ENCODE results near the gene KCNK15.

The KCNK15 gene

DNA sequence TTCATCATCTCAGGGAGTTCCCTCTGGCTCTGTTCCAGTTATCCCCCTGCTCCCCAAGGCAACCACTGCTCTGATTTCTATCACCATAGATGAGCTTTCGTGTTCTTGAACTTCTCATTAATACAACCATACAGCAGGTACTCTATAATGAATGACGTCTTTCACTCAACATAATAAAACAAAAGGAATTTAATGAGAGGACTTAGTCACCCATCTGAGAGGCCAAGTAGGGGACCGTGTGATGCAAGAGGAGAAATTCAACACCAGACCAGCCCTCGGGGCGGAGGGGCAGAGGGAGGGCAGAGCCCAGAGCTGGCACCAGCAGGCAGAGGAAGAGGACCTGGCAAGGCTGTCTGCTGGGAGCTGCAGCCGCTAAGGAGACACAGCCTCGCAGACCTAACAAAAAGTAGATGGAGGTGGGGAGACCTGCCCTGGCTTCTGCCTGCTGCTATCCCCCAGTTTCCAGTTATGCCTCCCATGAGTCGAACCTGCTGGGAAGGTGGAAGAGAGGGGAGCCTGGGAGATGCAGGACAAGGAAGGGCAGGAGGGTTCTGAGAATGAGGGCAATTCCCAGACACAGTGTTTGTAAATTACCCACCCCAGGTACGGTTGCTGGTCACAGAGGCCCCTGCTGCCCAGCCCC is 16.7 kb upstream of the KCNK15 start:
- Histone ChIP-seq H3K36me3 (ENCODE audit: control insufficient read depth, low read depth, low read length) (no peaks in the 10 kb centered on the region), H3K9ac (ENCODE audit: low read length) (no peak overlapping the region), H3K4me1 (ENCODE audit: control insufficient read depth, low read depth, low read length) (peaks cover 11% of the 10 kb centered on the region), H3K9me3 (ENCODE audit: control insufficient read depth, low read depth, low read length) (no peaks in the 10 kb centered on the region), H3K4me3 (ENCODE audit: low read length) (no peak overlapping the region), H3K27ac (ENCODE audit: low read length) (no peak overlapping the region), H3K27me3 (ENCODE audit: control insufficient read depth, insufficient read depth, low read length) (no peaks in the 10 kb centered on the region)

- no peak overlapping the region for H3K27ac ChIP-seq (ENCODE audit: low read length)
- no peaks in the 10 kb centered on the region for H3K9me3 ChIP-seq (ENCODE audit: control insufficient read depth, low read depth, low read length)
- H3K4me3 ChIP-seq (ENCODE audit: low read length): no peak overlapping the region
- peaks cover 11% of the 10 kb centered on the region for H3K4me1 ChIP-seq (ENCODE audit: control insufficient read depth, low read depth, low read length)
- no peaks in the 10 kb centered on the region for H3K27me3 ChIP-seq (ENCODE audit: control insufficient read depth, insufficient read depth, low read length)
- no peaks in the 10 kb centered on the region for H3K36me3 ChIP-seq (ENCODE audit: control insufficient read depth, low read depth, low read length)
- no peak overlapping the region for H3K9ac ChIP-seq (ENCODE audit: low read length)
Measured at GRCh38 chr20:44730441-44730840, 15.2 kb upstream of the KCNK15 start.

DNA sequence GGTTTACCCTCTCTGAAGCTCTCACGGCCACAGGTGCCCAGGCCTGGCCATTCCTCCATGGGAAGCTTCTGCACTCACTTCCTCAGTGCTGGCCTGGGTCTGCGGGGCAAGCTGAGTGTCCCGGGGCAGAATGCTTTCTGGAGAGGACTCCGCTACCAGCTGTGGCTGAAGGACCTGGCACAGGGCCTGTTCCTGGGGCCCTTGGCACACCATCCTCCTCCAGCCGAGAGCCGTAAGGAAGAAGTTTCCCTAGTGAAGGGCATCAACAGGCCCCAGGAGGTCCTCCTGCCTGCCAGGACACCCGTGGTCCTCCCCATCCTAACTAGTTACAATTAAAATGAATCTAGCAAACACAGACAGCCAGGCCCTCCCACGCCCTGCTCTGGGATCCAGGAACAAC is 14.0 kb upstream of the KCNK15 start:
- no peaks in the 10 kb centered on the region for H3K27me3 ChIP-seq (ENCODE audit: control insufficient read depth, insufficient read depth, low read length)
- no peaks in the 10 kb centered on the region for H3K36me3 ChIP-seq (ENCODE audit: control insufficient read depth, low read depth, low read length)
- H3K9me3 ChIP-seq (ENCODE audit: control insufficient read depth, low read depth, low read length): no peaks in the 10 kb centered on the region
- peaks cover 14% of the 10 kb centered on the region for H3K4me1 ChIP-seq (ENCODE audit: control insufficient read depth, low read depth, low read length)
- H3K27ac ChIP-seq (ENCODE audit: low read length): no peak overlapping the region
- no peak overlapping the region for H3K9ac ChIP-seq (ENCODE audit: low read length)
- no peak overlapping the region for H3K4me3 ChIP-seq (ENCODE audit: low read length)

DNA sequence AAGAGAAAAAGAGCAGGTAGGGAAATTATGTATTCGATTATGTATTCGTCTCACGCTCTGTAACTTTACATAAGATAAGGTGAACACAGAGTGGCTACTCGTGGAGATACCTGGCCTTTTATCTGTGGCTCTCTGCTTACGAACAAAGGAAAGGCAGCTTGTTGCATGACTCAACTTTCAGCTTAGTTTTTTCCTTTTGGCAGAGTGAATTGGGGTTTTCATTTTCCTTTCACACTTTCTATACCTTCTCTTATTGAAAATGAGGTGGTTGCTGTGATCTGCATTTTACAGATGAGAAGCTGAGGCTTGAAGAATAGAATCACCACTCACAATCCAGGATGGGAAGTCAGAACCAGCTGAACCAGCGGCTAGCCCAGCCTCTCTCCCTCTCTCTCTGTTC is 13.3 kb upstream of the KCNK15 start:
- no peaks in the 10 kb centered on the region for H3K9me3 ChIP-seq (ENCODE audit: control insufficient read depth, low read depth, low read length)
- H3K27me3 ChIP-seq (ENCODE audit: control insufficient read depth, insufficient read depth, low read length): no peaks in the 10 kb centered on the region
- no peak overlapping the region for H3K27ac ChIP-seq (ENCODE audit: low read length)
- no peak overlapping the region for H3K4me3 ChIP-seq (ENCODE audit: low read length)
- no peaks in the 10 kb centered on the region for H3K36me3 ChIP-seq (ENCODE audit: control insufficient read depth, low read depth, low read length)
- peaks cover 14% of the 10 kb centered on the region for H3K4me1 ChIP-seq (ENCODE audit: control insufficient read depth, low read depth, low read length)
- no peak overlapping the region for H3K9ac ChIP-seq (ENCODE audit: low read length)

DNA sequence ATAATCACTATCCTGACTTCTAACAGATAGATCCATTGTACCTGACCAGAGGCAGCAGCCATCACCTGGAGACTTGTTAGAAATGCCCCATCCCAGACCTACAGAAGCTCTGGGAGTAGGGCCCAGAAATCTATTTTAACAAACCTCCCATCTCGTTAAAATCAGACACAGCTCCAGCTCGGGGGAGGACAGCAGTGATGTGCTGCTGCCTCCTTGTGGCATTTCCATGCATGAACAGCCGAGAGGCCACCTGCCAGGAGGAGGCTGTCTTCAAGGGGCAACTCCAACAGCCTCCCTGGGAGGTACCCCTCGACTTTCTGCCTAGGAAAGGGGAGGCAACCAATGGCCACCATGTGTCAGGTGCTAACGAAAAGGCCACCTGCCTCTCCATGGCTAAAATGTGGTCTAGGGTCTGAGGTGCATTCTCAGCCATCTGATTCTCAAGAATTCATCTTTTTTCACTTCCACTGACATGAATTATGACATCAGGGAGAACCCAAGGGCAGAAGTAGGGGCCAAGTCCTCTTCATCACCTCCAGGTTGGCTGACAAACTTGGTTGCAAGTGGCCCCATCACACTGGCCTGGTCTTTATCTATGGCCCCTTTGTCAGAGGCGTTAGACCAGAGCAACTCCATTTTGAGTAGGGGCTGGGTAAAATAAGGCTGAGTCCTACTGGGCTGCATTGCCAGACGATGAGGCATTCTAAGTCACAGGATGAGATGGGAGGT is 12.2 kb upstream of the KCNK15 start:
- no peak overlapping the region for H3K4me3 ChIP-seq (ENCODE audit: low read length)
- H3K27me3 ChIP-seq (ENCODE audit: control insufficient read depth, insufficient read depth, low read length): no peaks in the 10 kb centered on the region
- no peak overlapping the region for H3K27ac ChIP-seq (ENCODE audit: low read length)
- no peak overlapping the region for H3K9ac ChIP-seq (ENCODE audit: low read length)
- peaks cover 14% of the 10 kb centered on the region for H3K4me1 ChIP-seq (ENCODE audit: control insufficient read depth, low read depth, low read length)
- H3K9me3 ChIP-seq (ENCODE audit: control insufficient read depth, low read depth, low read length): no peaks in the 10 kb centered on the region
- H3K36me3 ChIP-seq (ENCODE audit: control insufficient read depth, low read depth, low read length): no peaks in the 10 kb centered on the region

DNA sequence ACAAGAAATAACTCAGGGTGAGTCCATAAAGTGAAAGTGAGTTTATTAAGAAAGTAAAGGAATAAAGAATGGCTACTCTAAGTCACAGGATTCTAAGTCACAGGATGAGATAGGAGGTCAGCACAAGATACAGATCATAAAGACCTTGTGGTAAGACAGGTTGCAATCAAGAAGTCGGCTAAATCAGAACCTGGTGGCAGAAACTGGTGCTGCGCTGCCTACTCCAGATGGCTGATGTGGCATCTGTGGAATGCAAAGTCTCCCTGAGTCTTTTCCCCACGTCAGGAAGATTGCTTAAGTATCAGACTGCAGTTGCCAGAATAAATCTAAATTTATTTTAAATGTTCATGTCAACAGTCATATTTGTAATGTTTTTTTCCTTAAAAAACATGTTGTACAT is 10.7 kb upstream of the KCNK15 start:
- H3K4me3 ChIP-seq (ENCODE audit: low read length): no peak overlapping the region
- H3K9ac ChIP-seq (ENCODE audit: low read length): no peak overlapping the region
- no peaks in the 10 kb centered on the region for H3K9me3 ChIP-seq (ENCODE audit: control insufficient read depth, low read depth, low read length)
- no peaks in the 10 kb centered on the region for H3K27me3 ChIP-seq (ENCODE audit: control insufficient read depth, insufficient read depth, low read length)
- H3K27ac ChIP-seq (ENCODE audit: low read length): no peak overlapping the region
- H3K4me1 ChIP-seq (ENCODE audit: control insufficient read depth, low read depth, low read length): peaks cover 3% of the 10 kb centered on the region
- H3K36me3 ChIP-seq (ENCODE audit: control insufficient read depth, low read depth, low read length): no peaks in the 10 kb centered on the region

- Histone ChIP-seq H3K27ac (ENCODE audit: low read length) (no peak overlapping the region), H3K4me3 (ENCODE audit: low read length) (no peak overlapping the region), H3K27me3 (ENCODE audit: control insufficient read depth, insufficient read depth, low read length) (no peaks in the 10 kb centered on the region), H3K9ac (ENCODE audit: low read length) (no peak overlapping the region), H3K4me1 (ENCODE audit: control insufficient read depth, low read depth, low read length) (peaks cover 3% of the 10 kb centered on the region), H3K36me3 (ENCODE audit: control insufficient read depth, low read depth, low read length) (no peaks in the 10 kb centered on the region), H3K9me3 (ENCODE audit: control insufficient read depth, low read depth, low read length) (no peaks in the 10 kb centered on the region)
Measured at GRCh38 chr20:44735816-44736169, 9.9 kb upstream of the KCNK15 start.

DNA sequence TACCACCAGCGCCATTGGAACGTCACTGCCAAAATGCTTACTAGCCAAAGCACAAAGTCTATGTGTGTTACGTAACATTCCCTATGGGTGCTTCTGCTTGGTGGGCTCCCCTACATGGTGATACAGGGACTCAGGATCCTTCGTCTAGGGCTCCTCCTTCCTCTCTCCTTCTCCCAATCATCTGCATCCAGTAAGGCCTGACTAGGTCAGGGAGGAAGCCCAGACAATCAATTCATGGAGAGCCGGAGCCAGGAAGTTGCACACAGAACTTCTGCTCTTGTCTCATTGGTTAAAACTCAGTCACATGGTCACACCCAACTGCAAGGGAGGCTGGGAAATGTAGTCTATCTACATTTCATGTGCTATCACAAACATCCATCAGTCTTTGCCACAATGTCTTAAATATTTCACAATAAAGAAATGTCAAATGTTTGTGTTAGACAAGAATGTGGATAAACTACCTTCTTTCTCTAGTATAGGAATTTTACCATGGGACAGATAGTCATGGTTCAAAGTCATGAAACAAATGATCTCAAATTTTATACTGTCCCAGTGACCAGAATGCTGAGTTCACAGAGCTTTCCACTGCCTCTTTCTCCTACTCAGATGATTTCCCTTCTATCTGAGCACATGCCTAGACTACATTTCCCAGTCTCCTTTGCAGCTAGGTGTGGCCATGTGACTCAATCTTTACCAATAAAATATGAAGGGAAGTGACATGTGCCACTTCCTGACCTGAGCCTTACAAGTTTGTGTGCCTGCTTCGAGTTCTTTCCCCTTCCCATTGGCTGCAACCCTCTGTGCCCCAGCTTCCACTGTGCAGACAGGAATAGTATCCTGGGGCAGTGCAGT is 9.3 kb upstream of the KCNK15 start:
- no peak overlapping the region for H3K27ac ChIP-seq (ENCODE audit: low read length)
- no peaks in the 10 kb centered on the region for H3K9me3 ChIP-seq (ENCODE audit: control insufficient read depth, low read depth, low read length)
- H3K4me1 ChIP-seq (ENCODE audit: control insufficient read depth, low read depth, low read length): peaks cover 3% of the 10 kb centered on the region
- H3K4me3 ChIP-seq (ENCODE audit: low read length): no peak overlapping the region
- H3K9ac ChIP-seq (ENCODE audit: low read length): no peak overlapping the region
- H3K27me3 ChIP-seq (ENCODE audit: control insufficient read depth, insufficient read depth, low read length): no peaks in the 10 kb centered on the region
- H3K36me3 ChIP-seq (ENCODE audit: control insufficient read depth, low read depth, low read length): no peaks in the 10 kb centered on the region

DNA sequence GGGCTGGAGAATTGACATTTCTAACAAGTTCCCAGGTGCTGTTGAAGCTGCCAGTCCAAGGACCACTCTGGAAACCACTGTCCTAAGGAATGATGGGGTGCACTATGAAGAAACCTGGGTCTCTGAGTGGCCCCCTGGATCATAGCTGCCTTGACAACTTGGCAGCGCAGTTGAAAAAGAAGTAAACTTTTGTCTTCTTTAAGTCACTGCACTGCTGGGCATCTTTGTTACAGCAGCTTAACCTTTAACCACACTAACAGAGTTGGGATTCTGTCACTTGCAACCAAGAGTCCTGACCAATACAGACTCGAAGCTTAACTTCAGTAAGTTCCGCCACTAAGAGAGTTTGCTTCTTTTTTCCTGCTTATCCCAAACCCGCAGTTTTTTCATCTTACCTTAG is 8.5 kb upstream of the KCNK15 start:
- Histone ChIP-seq H3K4me1 (ENCODE audit: control insufficient read depth, low read depth, low read length) (peaks cover 3% of the 10 kb centered on the region), H3K27me3 (ENCODE audit: control insufficient read depth, insufficient read depth, low read length) (no peaks in the 10 kb centered on the region), H3K9me3 (ENCODE audit: control insufficient read depth, low read depth, low read length) (no peaks in the 10 kb centered on the region), H3K4me3 (ENCODE audit: low read length) (no peak overlapping the region), H3K36me3 (ENCODE audit: control insufficient read depth, low read depth, low read length) (no peaks in the 10 kb centered on the region), H3K9ac (ENCODE audit: low read length) (no peak overlapping the region), H3K27ac (ENCODE audit: low read length) (no peak overlapping the region)

DNA sequence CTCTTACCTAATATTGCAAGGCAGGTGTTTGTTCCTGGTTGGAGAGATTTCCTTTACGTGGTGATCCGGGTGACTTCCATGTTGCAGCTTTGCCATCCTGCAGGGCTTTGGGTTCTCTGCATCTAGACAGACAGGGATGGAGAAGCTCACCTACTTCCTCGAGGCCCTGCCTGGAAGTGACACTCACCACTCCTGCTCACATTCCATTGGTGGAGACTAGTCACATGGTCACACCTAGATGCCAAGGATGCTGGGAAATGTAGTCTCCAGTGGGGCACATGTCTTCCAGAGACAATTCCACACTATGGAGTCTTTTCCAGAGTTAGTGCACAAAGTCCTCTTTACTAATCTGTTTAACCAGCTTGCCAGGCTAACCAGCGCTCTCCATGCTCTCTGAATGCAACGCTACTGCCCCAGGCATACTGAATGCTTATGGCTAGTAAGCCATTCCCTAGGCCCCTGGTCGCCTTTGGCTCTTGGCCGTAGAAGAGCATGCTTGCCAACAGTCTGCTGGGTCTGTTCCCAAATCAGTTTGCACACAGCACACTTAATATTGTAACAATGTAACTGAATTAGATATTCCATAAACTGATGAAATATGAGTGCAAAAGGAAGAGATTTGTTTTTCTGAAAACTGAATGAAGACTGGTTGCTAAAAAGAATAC is 6.7 kb upstream of the KCNK15 start:
- H3K27me3 ChIP-seq (ENCODE audit: control insufficient read depth, insufficient read depth, low read length): peaks cover 12% of the 10 kb centered on the region
- no peaks in the 10 kb centered on the region for H3K36me3 ChIP-seq (ENCODE audit: control insufficient read depth, low read depth, low read length)
- H3K4me3 ChIP-seq (ENCODE audit: low read length): no peak overlapping the region
- no peaks in the 10 kb centered on the region for H3K9me3 ChIP-seq (ENCODE audit: control insufficient read depth, low read depth, low read length)
- H3K4me1 ChIP-seq (ENCODE audit: control insufficient read depth, low read depth, low read length): peaks cover 3% of the 10 kb centered on the region
- no peak overlapping the region for H3K9ac ChIP-seq (ENCODE audit: low read length)
- H3K27ac ChIP-seq (ENCODE audit: low read length): no peak overlapping the region

DNA sequence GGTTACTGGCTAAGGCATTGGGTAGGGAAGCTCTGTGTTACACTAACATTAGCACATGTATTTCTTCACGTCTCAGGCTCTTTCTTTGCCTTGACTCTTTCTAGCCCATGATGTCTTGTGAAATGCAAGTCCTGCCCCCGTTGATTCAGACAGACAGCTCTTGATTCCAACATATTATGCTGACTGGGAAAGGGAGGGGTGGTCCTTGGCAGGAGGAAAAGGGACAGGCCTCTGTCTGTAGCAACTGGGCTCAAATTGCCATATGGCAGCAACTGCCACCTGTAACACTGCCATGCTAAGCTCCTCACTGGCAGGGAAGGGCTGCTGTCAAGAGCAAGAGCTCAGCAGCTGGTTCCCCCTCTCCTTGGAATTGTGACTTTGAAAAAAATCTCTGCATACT is 5.7 kb upstream of the KCNK15 start:
- no peak overlapping the region for H3K27ac ChIP-seq (ENCODE audit: low read length)
- peaks cover 3% of the 10 kb centered on the region for H3K4me1 ChIP-seq (ENCODE audit: control insufficient read depth, low read depth, low read length)
- no peaks in the 10 kb centered on the region for H3K36me3 ChIP-seq (ENCODE audit: control insufficient read depth, low read depth, low read length)
- H3K9me3 ChIP-seq (ENCODE audit: control insufficient read depth, low read depth, low read length): no peaks in the 10 kb centered on the region
- H3K9ac ChIP-seq (ENCODE audit: low read length): no peak overlapping the region
- peaks cover 22% of the 10 kb centered on the region for H3K27me3 ChIP-seq (ENCODE audit: control insufficient read depth, insufficient read depth, low read length)
- H3K4me3 ChIP-seq (ENCODE audit: low read length): no peak overlapping the region

Measured in iPS-18a (cell line).